ENCODE data around the gene IQGAP1. TPM values are rescaled to one million over a fixed set of nuclear protein-coding genes. Genes with fewer than 3 reads are reported as not detected.

Gene IQGAP1
- total RNA-seq, 6 experiments from 2014 or later: 172 to 201 (median 185) TPM

- DNase-seq: peak; percentile 41
- TF ChIP-seq, protein P1, sequence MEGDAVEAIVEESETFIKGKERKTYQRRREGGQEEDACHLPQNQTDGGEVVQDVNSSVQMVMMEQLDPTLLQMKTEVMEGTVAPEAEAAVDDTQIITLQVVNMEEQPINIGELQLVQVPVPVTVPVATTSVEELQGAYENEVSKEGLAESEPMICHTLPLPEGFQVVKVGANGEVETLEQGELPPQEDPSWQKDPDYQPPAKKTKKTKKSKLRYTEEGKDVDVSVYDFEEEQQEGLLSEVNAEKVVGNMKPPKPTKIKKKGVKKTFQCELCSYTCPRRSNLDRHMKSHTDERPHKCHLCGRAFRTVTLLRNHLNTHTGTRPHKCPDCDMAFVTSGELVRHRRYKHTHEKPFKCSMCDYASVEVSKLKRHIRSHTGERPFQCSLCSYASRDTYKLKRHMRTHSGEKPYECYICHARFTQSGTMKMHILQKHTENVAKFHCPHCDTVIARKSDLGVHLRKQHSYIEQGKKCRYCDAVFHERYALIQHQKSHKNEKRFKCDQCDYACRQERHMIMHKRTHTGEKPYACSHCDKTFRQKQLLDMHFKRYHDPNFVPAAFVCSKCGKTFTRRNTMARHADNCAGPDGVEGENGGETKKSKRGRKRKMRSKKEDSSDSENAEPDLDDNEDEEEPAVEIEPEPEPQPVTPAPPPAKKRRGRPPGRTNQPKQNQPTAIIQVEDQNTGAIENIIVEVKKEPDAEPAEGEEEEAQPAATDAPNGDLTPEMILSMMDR (IDR thresholded peaks at IDR 0.05): no peak
- no peaks in the 10 kb centered on the region; the same call in none of the 2 replicates for H3K27me3 Mint-ChIP-seq (ENCODE audit: insufficient read depth)
- peaks cover 56% of the 10 kb centered on the region for H3K4me1 Mint-ChIP-seq (ENCODE audit: low read depth)
- H3K4me3 Mint-ChIP-seq: peak overlapping the region; percentile 28
- peaks cover 9% of the 10 kb centered on the region; the same call in 1 of the 2 replicates for H3K36me3 Mint-ChIP-seq (ENCODE audit: low read depth)
- no peaks in the 10 kb centered on the region for H3K9me3 Mint-ChIP-seq
- peak overlapping the region; percentile 79 for H3K27ac Mint-ChIP-seq
Measured at GRCh38 chr15:90364251-90364650, 23.8 kb upstream of the IQGAP1 start.

DNA sequence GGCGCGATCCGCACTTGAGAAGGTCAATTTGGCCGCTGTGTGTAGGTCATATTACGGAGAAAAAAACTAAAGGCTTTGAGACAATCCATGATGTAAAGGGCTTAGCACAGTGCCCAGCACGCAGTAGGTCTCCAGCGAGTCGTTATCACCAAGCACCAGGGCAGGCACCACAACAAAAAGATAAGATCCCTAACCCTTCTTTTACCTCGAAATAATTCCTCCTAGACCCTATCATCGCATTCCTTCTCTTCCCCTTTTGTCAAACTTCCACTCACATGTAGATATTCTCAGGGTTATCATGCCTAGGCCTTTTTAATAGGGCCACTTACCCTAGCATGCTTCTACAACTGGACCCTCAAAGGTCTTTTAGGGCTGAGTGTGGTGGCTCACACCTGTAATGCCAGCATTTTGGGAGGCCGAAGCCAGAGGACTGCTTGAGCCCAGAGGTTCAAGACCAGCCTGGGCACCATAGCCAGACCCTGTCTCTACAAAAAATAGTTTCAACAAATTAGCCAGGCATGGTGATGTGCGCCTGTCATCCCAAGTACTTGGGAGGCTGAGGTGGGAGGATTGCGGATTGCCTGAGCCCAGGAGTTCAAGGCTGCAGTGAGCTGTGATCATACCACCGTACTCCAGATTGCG lies 22.5 kb upstream of the IQGAP1 start:
- DNase-seq: no peak
- no peak overlapping the region for H3K4me3 Mint-ChIP-seq
- H3K4me1 Mint-ChIP-seq (ENCODE audit: low read depth): peaks cover 56% of the 10 kb centered on the region
- H3K27me3 Mint-ChIP-seq (ENCODE audit: insufficient read depth): no peaks in the 10 kb centered on the region; the same call in none of the 2 replicates
- H3K9me3 Mint-ChIP-seq: no peaks in the 10 kb centered on the region
- H3K36me3 Mint-ChIP-seq (ENCODE audit: low read depth): peaks cover 2% of the 10 kb centered on the region; the same call in 1 of the 2 replicates
- TF ChIP-seq, protein P1 (IDR thresholded peaks at IDR 0.05): no peak
- no peak overlapping the region for H3K27ac Mint-ChIP-seq

DNA sequence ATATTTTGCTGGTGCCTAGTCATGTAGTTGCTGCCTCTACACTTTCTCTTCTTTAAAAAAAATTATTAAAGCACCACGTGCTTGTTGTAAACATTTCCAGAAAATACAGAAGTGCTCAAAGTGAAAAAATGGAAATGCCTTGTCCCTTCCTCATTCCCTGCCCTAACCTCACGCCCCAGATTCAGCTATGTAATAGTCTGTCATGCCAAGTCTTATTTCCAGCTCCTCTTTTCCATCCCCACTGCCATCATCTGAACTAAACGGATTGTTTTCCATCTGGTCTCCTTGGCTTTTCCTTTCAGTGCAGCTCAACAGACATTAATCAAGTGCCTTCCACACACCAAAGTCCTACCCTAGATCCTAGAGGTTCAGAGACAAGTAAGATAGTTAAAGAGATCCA lies 20.5 kb upstream of the IQGAP1 start:
- H3K36me3 Mint-ChIP-seq (ENCODE audit: low read depth): no peaks in the 10 kb centered on the region
- peak; percentile 51 for DNase-seq
- peak overlapping the region; percentile 77 for H3K27ac Mint-ChIP-seq
- H3K9me3 Mint-ChIP-seq: no peaks in the 10 kb centered on the region
- peak overlapping the region; percentile 20 for H3K4me3 Mint-ChIP-seq
- peaks cover 37% of the 10 kb centered on the region for H3K4me1 Mint-ChIP-seq (ENCODE audit: low read depth)
- TF ChIP-seq, protein P1 (IDR thresholded peaks at IDR 0.05): no peak
- no peaks in the 10 kb centered on the region; the same call in none of the 2 replicates for H3K27me3 Mint-ChIP-seq (ENCODE audit: insufficient read depth)

GRCh38 chr15:90375071-90375470 lies 13.0 kb upstream of the IQGAP1 start:
- DNase-seq: no peak
- H3K9me3 Mint-ChIP-seq: peaks cover 8% of the 10 kb centered on the region
- no peaks in the 10 kb centered on the region; the same call in none of the 2 replicates for H3K27me3 Mint-ChIP-seq (ENCODE audit: insufficient read depth)
- TF ChIP-seq, protein P1 (IDR thresholded peaks at IDR 0.05): no peak
- no peak overlapping the region for H3K27ac Mint-ChIP-seq
- peaks cover 10% of the 10 kb centered on the region; the same call in 1 of the 2 replicates for H3K36me3 Mint-ChIP-seq (ENCODE audit: low read depth)
- no peak overlapping the region for H3K4me3 Mint-ChIP-seq
- H3K4me1 Mint-ChIP-seq (ENCODE audit: low read depth): no peaks in the 10 kb centered on the region

- DNase-seq: no peak
- H3K27me3 Mint-ChIP-seq (ENCODE audit: insufficient read depth): no peaks in the 10 kb centered on the region; the same call in 1 of the 2 replicates
- TF ChIP-seq, protein P1 (IDR thresholded peaks at IDR 0.05): no peak
- H3K4me3 Mint-ChIP-seq: no peak overlapping the region
- no peak overlapping the region for H3K27ac Mint-ChIP-seq
- H3K9me3 Mint-ChIP-seq: peaks cover 14% of the 10 kb centered on the region
- H3K4me1 Mint-ChIP-seq (ENCODE audit: low read depth): no peaks in the 10 kb centered on the region
- peaks cover 10% of the 10 kb centered on the region; the same call in 1 of the 2 replicates for H3K36me3 Mint-ChIP-seq (ENCODE audit: low read depth)
Measured at GRCh38 chr15:90376789-90377188, 11.3 kb upstream of the IQGAP1 start.
